WTC11 (cell line): Measurements from ENCODE around the gene TRAP1. TPM values are rescaled to one million over a fixed set of nuclear protein-coding genes. Genes with fewer than 3 reads are reported as not detected.
A peak's percentile ranks its signal among the peaks of the same experiment; 100 is the strongest.

ENCODE experiments used
- ATAC-seq: fragments of 200-7000 bp; cut with Tn5 transposase; 2 replicates; pipeline ENCODE4 v1.10.0; 2021; ENCODE audit warnings: mild to moderate bottlenecking, moderate library complexity
- CTCF ChIA-PET: fragments of 300-600 bp; sonication (Branson Sonifier 250); formaldehyde crosslinking; loops from one replicate; lab custom pipeline; 2021; ENCODE audit warnings: antibody characterized with exemption; lab: Charles Lee
- POLR2A ChIA-PET: fragments of 350-600 bp; sonication (Branson Sonifier 250); formaldehyde crosslinking; loops from one replicate; lab custom pipeline; 2021; ENCODE audit warnings: antibody characterized with exemption; lab: Charles Lee
- DNase-seq: peaks from one replicate; pipeline ENCODE4 v3.0.0; 2021; ENCODE audit warnings: low spot score
- H3K27ac Mint-ChIP-seq: 2 replicates; pipeline ENCODE4 v1.8.0; 2021; ENCODE audit warnings: mixed read lengths
- H3K27me3 Mint-ChIP-seq: 2 replicates; pipeline ENCODE4 v1.8.0; 2021; ENCODE audit warnings: low read depth, mild to moderate bottlenecking, moderate library complexity, mixed read lengths
- H3K36me3 Mint-ChIP-seq: 2 replicates; pipeline ENCODE4 v1.8.0; 2021; ENCODE audit warnings: mixed read lengths
- H3K4me1 Mint-ChIP-seq: 2 replicates; pipeline ENCODE4 v1.8.0; 2022; ENCODE audit warnings: mixed read lengths
- H3K4me3 Mint-ChIP-seq: 2 replicates; pipeline ENCODE4 v1.8.0; 2021; ENCODE audit warnings: mild to moderate bottlenecking, moderate library complexity, mixed read lengths
- H3K9me3 Mint-ChIP-seq: 2 replicates; pipeline ENCODE4 v1.8.0; 2021; ENCODE audit warnings: mixed read lengths
- ATF3 ChIP-seq: sonication (generic); formaldehyde crosslinking; conservative IDR thresholded peaks from 2 replicates; pipeline ENCODE4 v1.8.1; 2022; ENCODE audit warnings: mild to moderate bottlenecking, missing genetic modification reagents
- E2F1 ChIP-seq: sonication (generic); formaldehyde crosslinking; IDR thresholded peaks from 2 replicates; pipeline ENCODE4 v1.8.0; 2022; ENCODE audit warnings: mild to moderate bottlenecking, missing genetic modification reagents
- E2F5 ChIP-seq: sonication (generic); formaldehyde crosslinking; IDR thresholded peaks from 2 replicates; pipeline ENCODE4 v1.8.1; 2022; ENCODE audit warnings: mild to moderate bottlenecking, moderate library complexity, missing genetic modification reagents
- EMX1 ChIP-seq: fragments of 250-450 bp; sonication (Bioruptor Pico); IDR thresholded peaks from 2 replicates; pipeline ENCODE4 v1.8.0; 2021; ENCODE audit warnings: mild to moderate bottlenecking
- ERG ChIP-seq: fragments of 250-450 bp; sonication (Bioruptor Pico); IDR thresholded peaks from 2 replicates; pipeline ENCODE4 v1.8.0; 2021; ENCODE audit warnings: mild to moderate bottlenecking
- ESRRA ChIP-seq: sonication (generic); formaldehyde crosslinking; IDR thresholded peaks from 2 replicates; pipeline ENCODE4 v1.8.1; 2022; ENCODE audit warnings: mild to moderate bottlenecking, missing genetic modification reagents, borderline replicate concordance
- FOXP4 ChIP-seq: sonication (generic); formaldehyde crosslinking; IDR thresholded peaks from 2 replicates; pipeline ENCODE4 v1.8.0; 2022; ENCODE audit warnings: mild to moderate bottlenecking, missing genetic modification reagents
- JUN ChIP-seq: sonication (generic); formaldehyde crosslinking; IDR thresholded peaks from 2 replicates; pipeline ENCODE4 v1.8.0; 2023; ENCODE audit warnings: mild to moderate bottlenecking, missing genetic modification reagents
- MAX ChIP-seq: sonication (generic); formaldehyde crosslinking; IDR thresholded peaks from 2 replicates; pipeline ENCODE4 v1.8.0; 2022; ENCODE audit warnings: mild to moderate bottlenecking, missing genetic modification reagents
- PREB ChIP-seq: sonication (generic); formaldehyde crosslinking; IDR thresholded peaks from 2 replicates; pipeline ENCODE4 v1.8.1; 2022; ENCODE audit warnings: mild to moderate bottlenecking, missing genetic modification reagents, moderate library complexity, borderline replicate concordance
- RELA ChIP-seq: sonication (generic); formaldehyde crosslinking; IDR thresholded peaks from 2 replicates; pipeline ENCODE4 v1.8.1; 2022; ENCODE audit warnings: missing genetic modification reagents, mild to moderate bottlenecking, borderline replicate concordance
- SMAD4 ChIP-seq: sonication (generic); formaldehyde crosslinking; IDR thresholded peaks from 2 replicates; pipeline ENCODE4 v1.8.0; 2022; ENCODE audit warnings: mild to moderate bottlenecking, missing genetic modification reagents
- TEAD4 ChIP-seq: sonication (generic); formaldehyde crosslinking; IDR thresholded peaks from 2 replicates; pipeline ENCODE4 v1.8.0; 2022; ENCODE audit warnings: mild to moderate bottlenecking, missing genetic modification reagents
- USF1 ChIP-seq: sonication (generic); formaldehyde crosslinking; IDR thresholded peaks from 2 replicates; pipeline ENCODE4 v1.8.0; 2022; ENCODE audit warnings: mild to moderate bottlenecking, missing genetic modification reagents
- ZBTB21 ChIP-seq: sonication (generic); formaldehyde crosslinking; IDR thresholded peaks from 2 replicates; pipeline ENCODE4 v1.8.1; 2023; ENCODE audit warnings: mild to moderate bottlenecking, missing genetic modification reagents, borderline replicate concordance
- ZBTB43 ChIP-seq: sonication (generic); formaldehyde crosslinking; IDR thresholded peaks from 2 replicates; pipeline ENCODE4 v1.8.1; 2023; ENCODE audit warnings: mild to moderate bottlenecking, missing genetic modification reagents
- ZMAT4 ChIP-seq: fragments of 250-450 bp; sonication (Bioruptor Pico); IDR thresholded peaks from 2 replicates; pipeline ENCODE4 v1.9.0; 2021; ENCODE audit warnings: mild to moderate bottlenecking
- ZNF281 ChIP-seq: sonication (generic); formaldehyde crosslinking; IDR thresholded peaks from 2 replicates; pipeline ENCODE4 v1.8.0; 2023; ENCODE audit warnings: mild to moderate bottlenecking, missing genetic modification reagents
- ZNF512 ChIP-seq: sonication (generic); formaldehyde crosslinking; IDR thresholded peaks from 2 replicates; pipeline ENCODE4 v1.8.1; 2022; ENCODE audit warnings: missing genetic modification reagents, borderline replicate concordance
- ZSCAN18 ChIP-seq: fragments of 250-450 bp; sonication (Bioruptor Pico); IDR thresholded peaks from 2 replicates; pipeline ENCODE4 v2.1.2; 2022; ENCODE audit warnings: mild to moderate bottlenecking, moderate library complexity
- total RNA-seq: library from RNA; stranded (reverse); gene quantifications from 3 replicates; pipeline ENCODE4 v1.2.3, GENCODE V29; 2021

The TRAP1 gene
- total RNA-seq, 1 experiment from 2014 or later = 285 TPM

GRCh38 chr16:3716831-3717234 lies 491 bp downstream of the TRAP1 start:
- Mint-ChIP-seq H3K4me3 (peak overlapping the region; percentile 88), H3K9me3 (no peaks in the 10 kb centered on the region), H3K27me3 (no peaks in the 10 kb centered on the region), H3K27ac (peak overlapping the region; percentile 27; the same call in 1 of the 2 replicates), H3K36me3 (peaks cover 14% of the 10 kb centered on the region), H3K4me1 (peaks cover 45% of the 10 kb centered on the region)
- peak; percentile 27 for ATAC-seq
- CTCF ChIA-PET = interaction anchor here (1.7 kb wide), 1 partner anchor 26 kb away, joined by 6 read pairs; no protein-coding TSS in a partner anchor
- DNase-seq = peak; percentile 34
- POLR2A ChIA-PET = no interaction called here
- TF ChIP-seq E2F5 (CRISPR knock-in tag) (no peak), PREB (no peak), ERG (CRISPR knock-in tag) (no peak), MAX (CRISPR knock-in tag) (peak; percentile 55), SMAD4 (CRISPR knock-in tag) (peak; percentile 55; the same call in 1 of the 2 replicates), ZSCAN18 (CRISPR knock-in tag) (no peak), RELA (no peak), ATF3 (CRISPR knock-in tag) (0 out of 2 replicates have a peak, but pooled peaks have one; percentile 32), JUN (peak; percentile 61; the same call in 1 of the 2 replicates), EMX1 (CRISPR knock-in tag) (no peak), FOXP4 (0 out of 2 replicates have a peak, but pooled peaks have one; percentile 38), ZBTB43 (CRISPR knock-in tag) (0 out of 2 replicates have a peak, but pooled peaks have one; percentile 75), ESRRA (no peak), E2F1 (no peak), ZNF281 (CRISPR knock-in tag) (no peak), ZNF512 (CRISPR knock-in tag) (0 out of 2 replicates have a peak, but pooled peaks have one; percentile 56), ZMAT4 (CRISPR knock-in tag) (no peak), USF1 (CRISPR knock-in tag) (no peak), TEAD4 (CRISPR knock-in tag) (no peak), ZBTB21 (CRISPR knock-in tag) (0 out of 2 replicates have a peak, but pooled peaks have one; percentile 50)
